G401.6 (cell line): Measurements from ENCODE around the gene SMAD3.

Experiments
- FAIRE-seq: peaks from 2 replicates; lab custom pipeline; 2012; peaks lifted over from hg19 to GRCh38; lab: Jason Lieb, UNC

The SMAD3 gene

GRCh38 chr15:67166280-67167009, 101.0 kb downstream of the SMAD3 start:
- no peak for FAIRE-seq

DNA sequence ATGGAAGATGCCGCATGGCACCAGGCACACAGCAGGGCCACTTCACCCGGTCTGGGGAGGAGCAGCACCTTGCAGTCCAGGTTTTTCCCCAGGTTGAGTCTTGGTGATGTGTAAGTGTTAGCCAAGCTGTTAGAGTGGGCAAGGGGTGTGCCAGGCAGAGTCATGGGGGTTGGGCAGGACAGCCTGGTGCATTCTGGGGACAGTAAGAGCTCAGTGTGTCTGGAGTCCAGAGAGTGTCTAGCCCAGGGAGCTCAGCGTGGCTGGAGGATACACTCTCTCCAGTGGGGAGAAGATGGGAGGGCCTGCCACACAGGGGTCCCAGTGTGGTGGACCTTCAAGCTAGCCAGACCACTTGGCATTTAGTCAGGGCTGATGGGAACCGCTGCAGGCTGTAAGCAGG, 101.7 kb downstream of the SMAD3 start:
- FAIRE-seq = no peak

DNA sequence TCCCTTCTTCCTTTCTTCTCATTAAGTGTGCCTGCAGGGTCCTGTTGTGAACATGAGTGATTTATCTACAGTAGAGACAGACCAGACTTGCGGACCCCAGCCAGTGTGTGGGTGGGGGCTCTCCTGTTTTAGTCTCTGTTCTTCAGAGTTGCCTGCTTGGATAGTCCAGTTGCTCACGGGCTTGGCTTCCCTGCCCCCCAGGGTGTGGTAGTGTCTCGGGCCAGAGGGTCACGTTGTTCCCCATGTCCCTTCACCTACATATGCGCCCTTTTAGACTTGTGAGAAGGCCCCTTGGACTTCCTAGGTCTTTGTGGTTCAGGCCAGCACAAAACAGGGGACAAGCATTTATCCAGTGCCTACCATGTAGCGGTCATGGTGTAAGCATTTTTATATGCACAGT, 103.3 kb downstream of the SMAD3 start:
- FAIRE-seq = no peak

DNA sequence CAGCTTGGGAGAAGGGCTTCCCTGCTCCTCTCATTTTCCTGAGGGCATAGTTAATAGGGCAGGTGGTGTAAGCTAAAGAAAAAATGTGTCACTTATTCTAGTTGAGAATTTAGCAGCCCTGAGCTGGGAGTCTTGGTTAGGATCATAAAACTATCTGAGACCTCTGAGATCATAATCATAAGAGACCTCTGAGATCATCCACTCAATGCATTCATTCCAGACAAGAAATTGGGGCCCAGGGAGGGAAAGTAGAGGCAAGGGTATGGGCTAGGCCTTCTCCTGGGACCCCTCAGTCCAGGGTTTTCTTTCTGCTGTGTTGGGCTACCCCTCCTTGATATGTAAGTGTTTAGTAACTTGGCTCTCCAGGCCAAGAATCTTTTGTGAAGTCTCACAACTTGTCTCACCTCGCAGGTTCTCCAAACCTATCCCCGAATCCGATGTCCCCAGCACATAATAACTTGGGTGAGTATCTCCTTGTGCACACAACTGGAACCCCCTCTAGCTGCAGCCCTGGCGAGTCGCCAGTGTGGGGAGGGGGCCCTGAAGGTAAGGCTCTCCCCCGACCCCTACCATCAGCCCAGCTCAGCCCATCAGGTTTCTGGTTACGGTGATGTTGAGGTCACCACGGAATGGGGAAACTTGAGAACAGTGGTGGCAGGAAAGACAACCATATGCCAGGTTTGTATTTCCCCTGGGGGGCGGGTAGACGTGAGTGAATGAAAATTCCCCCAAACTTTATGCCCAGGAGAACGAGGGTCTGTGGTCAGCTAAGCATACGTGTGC, 104.9 kb downstream of the SMAD3 start:
- FAIRE-seq = no peak

DNA sequence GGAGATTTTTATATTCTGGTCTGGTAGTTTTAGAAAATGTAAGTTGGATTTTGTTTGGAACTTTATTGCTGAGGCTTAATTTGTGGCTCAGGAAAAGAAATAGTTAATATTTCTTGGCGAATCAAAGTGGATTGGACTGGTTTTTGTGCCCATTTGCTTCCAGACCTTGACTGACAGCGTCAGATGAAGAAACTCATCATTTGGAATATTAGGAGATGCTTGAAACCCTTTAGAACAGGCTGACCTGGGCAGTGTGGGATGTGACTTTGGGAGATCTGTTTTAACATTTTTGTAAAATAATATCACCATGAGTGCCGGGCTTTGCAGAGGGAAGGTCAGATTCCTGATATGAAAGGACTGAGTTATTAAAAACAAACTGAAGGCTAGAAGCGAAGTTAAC, 106.1 kb downstream of the SMAD3 start:
- no peak for FAIRE-seq

- FAIRE-seq = no peak
These were observed 106.8 kb downstream of the SMAD3 start for GRCh38 chr15:67172172-67172571.

DNA sequence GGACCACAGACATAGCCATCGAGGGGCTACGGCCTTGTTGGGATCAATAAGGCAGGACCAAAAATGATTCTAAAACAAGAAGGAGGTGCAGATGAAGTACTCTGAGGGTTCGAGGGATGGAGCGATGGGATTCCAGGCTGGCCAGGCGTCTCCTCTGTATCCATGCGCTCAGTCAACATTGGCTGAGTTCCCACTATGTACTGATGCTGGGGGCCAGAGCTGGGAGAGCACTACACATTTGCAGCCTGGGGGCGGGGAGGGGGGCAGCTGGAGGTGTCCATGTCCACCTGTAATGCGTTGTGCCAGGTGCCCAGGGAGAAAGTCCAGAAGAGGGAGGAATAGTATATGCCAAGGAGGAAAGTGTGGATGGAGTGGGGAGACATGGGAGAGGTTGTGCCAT, 107.6 kb downstream of the SMAD3 start:
- FAIRE-seq = no peak

DNA sequence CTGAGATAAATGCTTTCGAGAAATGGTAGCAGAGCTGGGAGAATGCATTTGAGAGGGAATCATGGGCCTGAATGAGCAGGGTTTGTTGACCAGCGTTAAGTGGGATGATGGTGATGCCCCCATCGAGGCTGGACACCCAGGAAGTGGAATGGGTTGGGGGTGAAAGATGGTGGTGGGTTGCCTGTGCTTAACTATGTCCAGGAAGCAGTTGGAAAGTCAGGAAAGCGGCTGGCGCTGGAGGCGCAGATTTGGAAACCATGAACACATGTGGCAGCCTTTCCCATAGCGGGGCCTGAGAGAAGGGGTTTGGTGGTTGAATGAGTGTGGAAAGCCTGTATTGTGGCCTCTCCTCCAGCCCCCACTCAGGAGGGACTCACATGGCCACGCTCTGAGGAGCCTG, 108.4 kb downstream of the SMAD3 start:
- no peak for FAIRE-seq

DNA sequence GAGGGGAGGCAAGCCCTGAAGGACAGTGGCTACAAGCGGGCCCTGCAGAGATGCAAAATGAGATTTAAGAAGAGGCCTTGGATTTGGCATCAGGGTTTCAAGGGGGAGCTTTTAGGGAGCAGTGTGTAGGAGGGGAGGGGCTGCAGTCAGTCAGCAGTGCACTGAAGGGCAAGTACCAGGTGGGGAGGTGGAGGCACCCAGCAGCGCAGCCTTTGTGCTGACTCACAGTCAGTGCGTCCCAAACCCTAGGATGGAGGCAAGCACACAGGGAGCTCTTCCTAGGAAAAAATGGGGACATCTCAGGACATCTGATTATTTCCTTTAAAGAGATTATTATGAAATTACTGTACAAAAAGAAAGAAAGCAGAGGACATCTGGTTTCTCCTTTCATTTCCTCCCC, 109.0 kb downstream of the SMAD3 start:
- FAIRE-seq = no peak

GRCh38 chr15:67174864-67175573, 109.6 kb downstream of the SMAD3 start:
- no peak for FAIRE-seq

- no peak for FAIRE-seq
These were observed 110.3 kb downstream of the SMAD3 start for GRCh38 chr15:67175643-67176071.

- FAIRE-seq = no peak
These were observed 111.0 kb downstream of the SMAD3 start for GRCh38 chr15:67176195-67176971.

DNA sequence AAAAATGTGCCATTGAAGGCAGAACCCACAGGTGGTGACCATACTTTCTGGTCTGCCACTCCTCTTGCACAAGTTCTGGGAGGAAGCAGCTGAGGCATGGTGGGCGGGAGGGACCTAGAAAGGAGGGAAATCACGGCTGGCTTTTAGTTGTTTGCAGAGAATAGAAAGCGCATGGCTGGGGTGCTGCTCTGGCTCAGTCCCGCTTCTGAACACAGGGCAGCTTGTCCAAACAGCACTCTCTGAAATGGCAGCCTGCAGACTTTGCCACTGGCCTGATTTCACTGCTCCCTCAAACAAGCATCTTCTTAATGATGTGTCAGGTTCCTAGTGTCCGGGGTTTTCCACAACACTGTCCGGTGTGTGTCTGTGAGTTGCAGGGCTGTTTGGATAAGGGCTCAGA, 112.3 kb downstream of the SMAD3 start:
- no peak for FAIRE-seq

DNA sequence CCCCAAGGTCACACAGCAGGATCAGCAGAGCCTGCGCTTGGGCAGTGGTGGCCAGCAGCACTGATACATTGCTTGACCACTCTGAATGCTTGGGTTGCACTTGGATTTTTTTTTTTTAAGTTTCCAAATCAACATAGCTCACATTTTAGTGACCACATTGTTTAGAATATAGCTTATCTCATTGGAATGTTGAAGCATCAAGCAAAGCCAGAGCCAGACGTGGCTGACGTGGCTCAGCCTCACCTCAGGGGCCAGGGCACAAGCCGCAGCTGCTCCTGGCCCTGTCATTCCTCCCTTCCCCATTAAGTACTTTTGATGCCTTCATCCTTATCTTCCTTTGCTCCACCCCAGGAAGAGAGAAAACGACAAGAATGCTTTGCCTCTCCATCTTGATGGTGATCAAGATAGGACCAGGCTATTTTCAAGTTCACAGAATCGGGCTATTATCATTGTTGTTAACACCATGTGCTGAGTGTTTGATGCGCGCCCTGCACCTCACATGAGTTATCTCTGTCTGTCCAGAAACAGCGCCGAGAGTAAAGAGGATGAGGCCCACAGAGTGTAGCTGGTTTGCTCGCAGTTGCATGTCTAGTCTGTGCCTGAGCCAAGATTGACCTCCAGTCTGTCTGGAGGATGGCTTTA, 113.3 kb downstream of the SMAD3 start:
- FAIRE-seq = no peak

- FAIRE-seq = no peak
These were observed 114.1 kb downstream of the SMAD3 start for GRCh38 chr15:67179411-67179995.

DNA sequence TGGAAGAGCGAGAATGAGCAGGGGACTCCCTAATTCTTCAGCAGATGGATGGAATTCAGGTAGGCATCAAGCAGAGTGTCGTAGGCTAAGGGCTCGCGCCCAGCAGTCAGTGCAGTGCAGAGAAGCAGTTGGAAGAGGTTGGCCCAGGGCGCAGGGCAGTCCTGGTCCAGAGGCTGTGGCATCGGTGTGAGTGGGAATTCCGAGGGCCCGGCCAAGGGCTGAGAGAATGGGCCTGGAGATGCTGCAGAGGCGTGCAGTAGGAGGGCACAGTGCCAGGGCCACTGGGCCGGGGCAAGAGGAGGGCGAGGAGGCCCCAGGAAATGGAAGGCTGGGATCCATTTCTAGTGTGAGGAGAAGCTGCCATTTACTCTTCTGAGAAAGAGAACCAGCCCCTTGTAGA, 114.6 kb downstream of the SMAD3 start:
- no peak for FAIRE-seq

GRCh38 chr15:67180514-67181191, 115.3 kb downstream of the SMAD3 start:
- FAIRE-seq = no peak

- FAIRE-seq = no peak
These were observed 115.8 kb downstream of the SMAD3 start for GRCh38 chr15:67181221-67181639.

DNA sequence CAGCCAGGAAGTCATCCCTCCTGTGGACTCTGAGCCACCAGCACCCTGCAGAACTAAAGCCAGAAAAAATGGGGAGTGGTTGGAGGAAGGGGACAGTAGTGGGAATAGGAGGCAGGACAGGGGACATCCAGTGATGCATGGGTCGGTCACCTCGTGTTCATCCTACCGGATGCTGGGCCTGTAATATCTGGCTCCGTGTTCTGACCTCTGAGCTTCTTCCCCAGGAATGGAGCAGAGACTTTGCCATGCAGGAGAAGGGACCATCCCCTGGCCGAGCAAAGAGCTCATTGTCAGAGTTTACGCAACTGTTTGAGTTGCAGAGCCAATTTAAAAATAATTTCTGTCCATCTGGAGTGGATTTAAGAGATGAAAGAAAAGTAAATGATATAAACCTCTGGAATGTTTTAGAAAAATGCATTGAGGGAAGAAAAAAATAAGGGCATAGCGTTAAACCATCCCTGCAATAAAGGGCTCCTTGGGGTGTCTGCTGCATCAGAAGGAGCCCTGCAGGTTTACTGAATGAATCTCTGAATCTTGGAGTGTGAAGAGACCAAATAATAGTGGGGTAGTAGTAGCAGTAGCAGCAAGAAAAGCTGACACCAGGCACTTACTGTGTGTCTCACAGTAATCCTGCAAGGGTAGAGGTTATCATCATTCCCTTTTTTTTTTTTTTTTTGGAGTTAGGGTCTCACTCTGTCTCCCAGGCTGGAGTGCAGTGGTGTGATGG, 118.2 kb downstream of the SMAD3 start:
- no peak for FAIRE-seq
